SH-SY5Y (cell line): ENCODE measurements around the gene TNFAIP8L2.
A peak's percentile ranks its signal among the peaks of the same experiment; 100 is the strongest.

Source experiments
- GATA2 ChIP-seq: IDR thresholded peaks from 2 replicates; pipeline ENCODE4 v1.6.1; 2011; ENCODE audit warnings: mild to moderate bottlenecking, low read depth, low read length
- GATA3 ChIP-seq: IDR thresholded peaks from 2 replicates; pipeline ENCODE4 v1.6.1; 2011; ENCODE audit warnings: low read depth, mild to moderate bottlenecking, low read length, moderate library complexity

TNFAIP8L2 gene

DNA sequence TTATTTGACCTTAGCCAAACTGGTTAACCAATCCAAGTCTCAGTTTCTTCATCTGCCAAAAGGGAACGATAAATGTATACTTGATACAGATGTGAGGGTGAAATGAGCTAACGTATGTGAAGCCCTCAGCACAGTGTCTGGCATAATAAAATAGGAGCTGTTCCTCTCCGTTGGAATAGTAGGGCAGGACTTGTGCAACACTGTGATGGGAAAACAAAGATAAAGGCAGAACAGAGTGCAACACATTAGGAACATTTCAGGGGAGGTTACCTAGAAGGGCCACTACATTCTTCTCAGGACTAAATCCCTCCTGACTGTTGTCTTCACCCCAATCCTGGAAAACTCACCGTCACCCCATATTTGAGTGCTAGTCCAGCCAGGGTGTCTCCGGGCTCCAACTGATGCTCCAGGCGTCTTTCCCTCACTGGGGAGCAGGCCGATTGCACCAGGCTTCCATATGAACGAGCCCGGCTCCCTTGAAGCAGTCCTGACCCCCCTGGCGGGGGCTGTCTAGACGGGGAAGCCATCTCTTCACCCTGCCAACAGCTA is 8.4 kb downstream of the TNFAIP8L2 start:
- 0 out of 2 replicates have a peak, but pooled peaks have one; percentile 3 for TF ChIP-seq GATA2
- no peak for TF ChIP-seq GATA3

DNA sequence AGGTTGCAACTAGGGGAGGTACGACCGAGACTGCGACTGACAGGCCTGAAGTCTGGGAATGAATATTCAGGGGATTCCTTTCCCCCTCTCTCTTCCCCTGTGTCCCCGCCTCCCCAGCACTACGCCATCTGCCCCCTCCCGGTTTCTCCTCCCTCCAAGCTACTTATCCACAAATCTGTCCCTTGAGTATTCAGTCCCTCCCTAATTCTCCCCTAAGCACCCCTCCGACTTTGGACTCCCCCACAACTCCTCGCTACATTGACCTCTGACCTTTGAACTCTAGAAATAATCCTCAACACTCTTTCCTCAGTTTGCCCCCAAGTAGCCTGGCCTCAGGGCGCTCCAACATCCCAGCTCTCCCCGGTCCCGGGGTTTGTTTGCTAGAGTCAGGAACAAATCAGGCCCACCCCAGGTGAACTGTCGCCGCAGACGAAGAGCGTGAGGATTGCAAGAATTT is 8.9 kb downstream of the TNFAIP8L2 start:
- 0 out of 2 replicates have a peak, but pooled peaks have one; percentile 3 for TF ChIP-seq GATA2
- no peak for TF ChIP-seq GATA3

DNA sequence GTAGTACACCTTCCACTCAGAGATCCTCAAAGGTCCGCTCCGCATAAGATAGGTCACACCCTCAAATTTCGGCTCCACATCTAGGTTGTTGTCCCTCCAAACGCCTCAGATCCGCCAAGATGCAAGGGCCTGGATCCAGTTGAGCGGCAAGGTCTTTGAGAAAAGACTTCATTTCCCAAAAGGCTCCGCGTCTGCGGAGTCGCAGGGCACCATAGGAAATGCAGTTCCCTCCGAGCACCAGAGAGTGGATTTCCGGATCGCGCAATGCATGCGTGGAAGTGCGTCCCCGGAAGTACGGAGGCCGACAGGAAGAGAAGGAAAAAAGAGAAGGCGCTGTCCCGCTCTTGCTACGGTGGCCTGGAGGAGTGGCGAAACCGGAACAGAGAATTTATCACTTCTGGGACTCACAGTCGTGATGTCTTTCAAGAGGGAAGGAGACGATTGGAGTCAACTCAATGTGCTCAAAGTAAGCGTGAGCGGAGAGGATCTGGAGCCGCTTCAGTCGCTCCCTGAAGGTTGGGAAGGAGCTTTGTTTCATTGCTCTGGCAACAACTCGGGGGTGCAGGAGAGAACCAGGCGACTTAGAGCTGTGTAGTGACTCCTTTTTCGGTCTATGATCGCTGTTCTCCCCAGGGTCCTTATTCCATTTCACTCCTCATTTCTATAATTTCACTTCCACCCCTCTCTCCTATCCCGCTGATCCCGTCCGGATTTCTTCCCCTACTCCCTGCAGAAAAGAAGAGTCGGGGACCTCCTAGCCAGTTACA is 9.5 kb downstream of the TNFAIP8L2 start, which contains the start of the genes LYSMD1 and SCNM1:
TSS of gene LYSMD1 (minus strand) at position 165 of the 767 bp plus-strand sequence. CDS start 644 bp downstream, outside the sequence.
TSS of gene SCNM1 (plus strand) at position 407 of the 767 bp plus-strand sequence. CDS start at position 416, 9 bp downstream.
- TF ChIP-seq GATA2 = no peak

DNA sequence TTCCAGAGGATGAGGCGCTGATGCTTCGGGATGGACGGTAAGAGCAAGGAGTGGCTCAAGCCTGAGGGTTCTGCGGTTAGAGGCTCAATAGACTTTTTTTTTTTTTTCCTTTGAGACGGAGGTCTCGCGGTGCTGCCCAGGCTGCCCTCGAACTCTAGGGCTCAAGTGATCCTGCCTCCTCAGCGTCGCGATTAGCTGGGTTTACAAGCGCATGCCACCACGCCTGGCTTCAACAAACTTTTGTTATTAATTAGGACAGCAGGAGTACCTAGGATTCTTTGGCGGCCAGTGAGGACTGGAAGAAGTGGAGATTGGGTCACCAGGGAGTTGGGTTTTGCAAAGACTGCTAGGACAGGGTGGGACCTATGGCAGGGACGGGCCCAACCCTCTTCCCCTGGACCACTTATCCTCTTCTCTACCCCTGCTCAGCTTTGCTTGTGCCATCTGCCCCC is 10.1 kb downstream of the TNFAIP8L2 start:
- TF ChIP-seq GATA3 (no peak), GATA2 (no peak)

DNA sequence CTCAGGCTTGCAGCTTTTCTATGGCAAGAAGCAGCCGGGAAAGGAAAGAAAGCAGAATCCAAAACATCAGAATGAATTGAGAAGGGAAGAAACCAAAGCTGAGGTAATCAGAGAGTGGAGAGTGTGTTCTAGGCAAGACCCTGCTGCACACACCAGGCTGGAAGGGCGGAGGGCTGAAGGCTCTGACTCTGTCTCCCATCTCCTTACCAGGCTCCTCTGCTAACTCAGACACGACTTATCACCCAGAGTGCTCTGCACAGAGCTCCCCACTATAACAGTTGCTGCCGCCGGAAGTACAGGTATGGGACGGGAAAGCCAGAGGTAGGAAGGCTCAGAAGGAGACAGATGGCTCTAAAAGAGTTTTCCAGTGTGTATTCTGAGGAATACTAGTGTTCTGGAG is 10.7 kb downstream of the TNFAIP8L2 start:
- TF ChIP-seq GATA2 (no peak), GATA3 (no peak)

GRCh38 chr1:151171190-151171589 is 14.7 kb downstream of the TNFAIP8L2 start:
- TF ChIP-seq GATA2 (no peak), GATA3 (no peak)

- TF ChIP-seq GATA2 (no peak), GATA3 (no peak)
Observed at GRCh38 chr1:151175041-151175741, 18.7 kb downstream of the TNFAIP8L2 start.

DNA sequence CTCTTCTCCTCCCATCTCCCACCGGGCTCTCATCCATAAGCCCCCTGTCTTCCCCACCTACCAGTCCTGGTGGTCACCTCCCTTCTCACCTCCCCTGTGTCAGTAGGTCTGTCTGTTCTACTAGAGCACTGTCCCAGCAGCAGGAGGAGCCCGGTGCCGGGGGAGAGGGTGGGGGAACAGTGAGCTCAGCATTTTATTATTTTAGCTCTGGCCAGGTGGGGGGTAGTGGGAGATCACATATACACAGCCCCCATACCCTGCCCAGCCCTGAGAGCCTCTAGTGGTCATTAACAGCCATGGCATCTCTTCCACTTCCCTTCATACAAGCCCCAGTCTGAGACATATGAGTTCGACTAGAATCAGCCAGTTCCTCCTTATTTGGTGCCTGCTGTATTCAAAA is 19.4 kb downstream of the TNFAIP8L2 start, which contains the start of gene TMOD4:
TSS of gene TMOD4 (minus strand) at position 119 of the 400 bp plus-strand sequence. CDS start 1,106 bp downstream, outside the sequence.
- TF ChIP-seq GATA2 = no peak
- TF ChIP-seq GATA3 = no peak

- TF ChIP-seq GATA2 (no peak), GATA3 (no peak)
Observed at GRCh38 chr1:151176514-151177045, 20.1 kb downstream of the TNFAIP8L2 start.

- TF ChIP-seq GATA3 (no peak), GATA2 (no peak)
Observed at GRCh38 chr1:151184211-151184610, 27.8 kb downstream of the TNFAIP8L2 start.

- TF ChIP-seq GATA2 (no peak), GATA3 (no peak)
Observed at GRCh38 chr1:151187205-151187604, 30.8 kb downstream of the TNFAIP8L2 start.

DNA sequence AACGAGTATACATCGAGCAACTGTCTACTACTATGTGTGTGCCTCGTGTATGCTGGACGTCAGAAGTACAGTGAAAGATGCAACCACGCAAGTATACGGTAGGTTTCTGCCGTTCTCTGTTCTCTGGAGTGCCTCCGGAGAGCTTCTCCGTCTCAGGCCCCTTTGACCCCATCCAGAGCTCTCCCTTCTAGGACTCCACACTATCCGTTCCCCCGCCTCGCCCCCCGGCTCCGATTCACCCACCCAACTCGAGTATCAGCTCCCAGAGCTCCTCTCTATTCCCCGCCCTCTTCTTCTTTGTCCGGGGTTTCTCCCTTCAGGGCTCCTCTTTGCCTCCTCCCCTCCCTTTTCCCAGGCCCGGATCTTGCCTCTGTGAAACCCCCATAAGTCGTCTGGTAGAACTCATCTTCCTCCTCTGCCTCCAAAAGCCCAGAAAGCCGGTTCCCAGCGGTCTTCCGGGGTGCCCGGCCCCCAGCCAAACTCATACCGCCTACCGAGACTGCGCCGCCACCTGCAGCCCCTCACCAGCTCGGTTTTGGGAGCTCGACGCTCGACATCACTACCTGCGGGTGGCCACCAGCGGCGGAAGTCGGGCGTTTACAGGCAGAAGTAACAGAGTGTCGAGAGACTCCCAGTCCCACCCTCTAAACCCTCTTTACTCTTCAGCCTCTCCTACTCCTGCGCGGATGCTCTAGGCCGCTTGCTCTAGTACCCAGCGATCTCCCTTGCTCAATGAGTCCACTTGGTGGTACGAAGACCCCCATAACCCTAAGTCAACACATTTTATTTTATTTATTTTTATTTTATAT is 33.4 kb downstream of the TNFAIP8L2 start, which contains the start of gene VPS72:
TSS of gene VPS72 (minus strand) at position 561 of the 809 bp plus-strand sequence. CDS start at position 485, 76 bp downstream.
- no peak for TF ChIP-seq GATA3
- TF ChIP-seq GATA2 = no peak

DNA sequence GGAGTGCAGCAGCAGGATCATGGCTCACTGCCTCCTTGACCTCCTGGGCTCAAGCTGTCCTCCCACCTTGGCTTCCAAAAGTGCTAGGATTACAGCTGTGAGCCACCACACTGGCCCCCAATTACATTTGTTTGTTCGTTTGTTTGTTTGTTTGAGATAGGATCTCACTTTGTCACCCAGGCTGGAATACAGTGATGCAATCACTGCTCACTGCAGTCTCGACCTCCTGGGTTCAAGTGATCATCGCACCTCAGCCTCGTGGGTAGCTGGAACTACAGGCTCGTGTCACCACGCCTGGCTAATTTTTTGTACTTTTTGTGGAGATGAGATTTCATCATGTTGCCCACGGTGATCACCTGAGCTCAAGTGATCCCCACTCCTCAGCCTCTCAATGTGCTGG is 35.6 kb downstream of the TNFAIP8L2 start:
- no peak for TF ChIP-seq GATA3
- no peak for TF ChIP-seq GATA2

DNA sequence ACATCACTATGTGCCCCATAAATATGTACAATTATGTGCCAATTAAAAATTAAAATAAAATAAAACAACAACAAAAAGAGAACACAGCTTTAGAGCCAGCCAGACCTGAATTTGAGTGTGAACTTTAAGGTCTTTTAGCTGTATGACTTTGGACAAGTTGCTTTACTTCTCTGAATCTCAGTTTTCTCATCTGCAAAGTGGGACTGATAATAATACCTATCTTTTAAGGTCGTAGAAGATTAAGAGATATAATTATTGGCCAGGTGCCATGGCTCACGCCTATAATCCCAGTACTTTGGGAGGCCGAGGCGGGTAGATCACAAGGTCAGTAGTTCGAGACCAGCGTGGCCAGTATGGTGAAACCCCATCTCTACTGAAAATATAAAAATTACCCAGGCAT is 36.9 kb downstream of the TNFAIP8L2 start:
- no peak for TF ChIP-seq GATA2
- no peak for TF ChIP-seq GATA3
